Loucy (cell line): ENCODE data around the gene AP3D1.
A peak's percentile ranks its signal among the peaks of the same experiment; 100 is the strongest.

ENCODE experiments used
- EZH2phosphoT487 ChIP-seq: fragments of 200-600 bp; IDR thresholded peaks from 2 replicates; pipeline ENCODE4 v1.6.1; 2018; ENCODE audit warnings: antibody characterized with exemption, mild to moderate bottlenecking, moderate library complexity, borderline replicate concordance
- TF ChIP-seq, protein P1 (sequence below): fragments of 200-600 bp; sonication (generic); conservative IDR thresholded peaks from 2 replicates; pipeline ENCODE4 v1.5.1; 2014; ENCODE audit warnings: mild to moderate bottlenecking, antibody characterized with exemption, low read length

- no peak for TF ChIP-seq EZH2phosphoT487
- TF ChIP-seq, protein P1, sequence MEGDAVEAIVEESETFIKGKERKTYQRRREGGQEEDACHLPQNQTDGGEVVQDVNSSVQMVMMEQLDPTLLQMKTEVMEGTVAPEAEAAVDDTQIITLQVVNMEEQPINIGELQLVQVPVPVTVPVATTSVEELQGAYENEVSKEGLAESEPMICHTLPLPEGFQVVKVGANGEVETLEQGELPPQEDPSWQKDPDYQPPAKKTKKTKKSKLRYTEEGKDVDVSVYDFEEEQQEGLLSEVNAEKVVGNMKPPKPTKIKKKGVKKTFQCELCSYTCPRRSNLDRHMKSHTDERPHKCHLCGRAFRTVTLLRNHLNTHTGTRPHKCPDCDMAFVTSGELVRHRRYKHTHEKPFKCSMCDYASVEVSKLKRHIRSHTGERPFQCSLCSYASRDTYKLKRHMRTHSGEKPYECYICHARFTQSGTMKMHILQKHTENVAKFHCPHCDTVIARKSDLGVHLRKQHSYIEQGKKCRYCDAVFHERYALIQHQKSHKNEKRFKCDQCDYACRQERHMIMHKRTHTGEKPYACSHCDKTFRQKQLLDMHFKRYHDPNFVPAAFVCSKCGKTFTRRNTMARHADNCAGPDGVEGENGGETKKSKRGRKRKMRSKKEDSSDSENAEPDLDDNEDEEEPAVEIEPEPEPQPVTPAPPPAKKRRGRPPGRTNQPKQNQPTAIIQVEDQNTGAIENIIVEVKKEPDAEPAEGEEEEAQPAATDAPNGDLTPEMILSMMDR, result peak; percentile 31
These were observed 47.8 kb upstream of the AP3D1 start for GRCh38 chr19:2199215-2199614.
